ENCODE measurements around the gene INA.

INA gene

GRCh38 chr10:103333934-103334520, 57.1 kb downstream of the INA start:
- H3K27ac ChIP-seq, result no peak overlapping the region
- TF ChIP-seq, protein P1, sequence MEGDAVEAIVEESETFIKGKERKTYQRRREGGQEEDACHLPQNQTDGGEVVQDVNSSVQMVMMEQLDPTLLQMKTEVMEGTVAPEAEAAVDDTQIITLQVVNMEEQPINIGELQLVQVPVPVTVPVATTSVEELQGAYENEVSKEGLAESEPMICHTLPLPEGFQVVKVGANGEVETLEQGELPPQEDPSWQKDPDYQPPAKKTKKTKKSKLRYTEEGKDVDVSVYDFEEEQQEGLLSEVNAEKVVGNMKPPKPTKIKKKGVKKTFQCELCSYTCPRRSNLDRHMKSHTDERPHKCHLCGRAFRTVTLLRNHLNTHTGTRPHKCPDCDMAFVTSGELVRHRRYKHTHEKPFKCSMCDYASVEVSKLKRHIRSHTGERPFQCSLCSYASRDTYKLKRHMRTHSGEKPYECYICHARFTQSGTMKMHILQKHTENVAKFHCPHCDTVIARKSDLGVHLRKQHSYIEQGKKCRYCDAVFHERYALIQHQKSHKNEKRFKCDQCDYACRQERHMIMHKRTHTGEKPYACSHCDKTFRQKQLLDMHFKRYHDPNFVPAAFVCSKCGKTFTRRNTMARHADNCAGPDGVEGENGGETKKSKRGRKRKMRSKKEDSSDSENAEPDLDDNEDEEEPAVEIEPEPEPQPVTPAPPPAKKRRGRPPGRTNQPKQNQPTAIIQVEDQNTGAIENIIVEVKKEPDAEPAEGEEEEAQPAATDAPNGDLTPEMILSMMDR (conservative IDR thresholded peaks at IDR 0.05), result peak; percentile 87
- TF ChIP-seq ZFX (IDR thresholded peaks at IDR 0.05), result no peak

- no peak overlapping the region for H3K27ac ChIP-seq
These were observed 57.6 kb downstream of the INA start for GRCh38 chr10:103334567-103334966.

DNA sequence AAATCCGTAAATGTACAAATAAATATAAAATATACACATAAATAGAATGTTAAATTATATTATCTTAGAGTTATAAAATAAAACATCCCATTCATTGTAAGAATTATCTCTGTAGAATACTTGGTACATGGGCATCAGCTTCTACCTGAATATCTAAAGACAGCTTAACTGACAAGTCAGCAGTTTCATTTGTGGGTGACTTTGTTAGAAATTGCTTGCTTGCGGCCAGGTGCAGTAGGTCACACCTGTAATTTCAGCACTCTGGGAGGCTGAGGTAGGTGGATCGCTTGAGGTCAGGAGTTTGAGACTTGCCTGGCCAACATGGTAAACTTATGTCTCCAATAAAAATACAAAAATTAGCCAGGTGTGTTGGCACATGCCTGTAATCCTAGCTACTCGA, 59.4 kb downstream of the INA start:
- H3K27ac ChIP-seq, result no peak overlapping the region
- no peak for TF ChIP-seq ZFX (IDR thresholded peaks at IDR 0.05)
- TF ChIP-seq, protein P1 (conservative IDR thresholded peaks at IDR 0.05), result no peak

More at GRCh38 chr10:103334567-103334966, 57.6 kb downstream of the INA start:
- TF ChIP-seq, protein P1 (conservative IDR thresholded peaks at IDR 0.05), result no peak
- no peak for TF ChIP-seq ZFX (IDR thresholded peaks at IDR 0.05)

Data from C4-2B (cell line).